IMR-90 (cell line): Measurements from ENCODE around the gene CDHR3. TPM values are rescaled to one million over a fixed set of nuclear protein-coding genes. Genes with fewer than 3 reads are reported as not detected.

ENCODE experiments used
- ATAC-seq: fragments of 200-7000 bp; cut with Tn5 transposase; 2 replicates; pipeline ENCODE4 v1.9.1; 2020; ENCODE audit warnings: low read depth, mild to moderate bottlenecking, moderate library complexity
- BruUV-seq: library from RNA; stranded (reverse); fragments of 400-500 nt; replicated peaks from 2 replicates; lab custom pipeline; 2021; lab: Mats Ljungman, UMichigan
- CTCF ChIA-PET: fragments of 300-600 bp; formaldehyde crosslinking; extraction: SDS; loops from one replicate; lab custom pipeline; 2021; ENCODE audit warnings: antibody characterized with exemption; lab: Yijun Ruan, JAX
- POLR2A ChIA-PET: fragments of 300-600 bp; sonication (Branson Sonifier 250); formaldehyde crosslinking; loops from one replicate; lab custom pipeline; 2022; ENCODE audit warnings: antibody characterized with exemption; ENCODE audit not compliant: unreplicated experiment; lab: Charles Lee
- DNase-seq: peaks from one replicate; pipeline ENCODE4 v3.0.0; 2013
- H2AFZ ChIP-seq: replicated peaks from 2 replicates; pipeline ENCODE3; 2013; ENCODE audit warnings: low read length, mild to moderate bottlenecking; ENCODE audit not compliant: poor library complexity
- H2AK5ac ChIP-seq: 2 replicates; pipeline ENCODE4 v1.6.1; 2013; ENCODE audit warnings: low read depth, low read length, inconsistent platforms
- H2AK9ac ChIP-seq: replicated peaks from 2 replicates; pipeline ENCODE3; 2013; ENCODE audit warnings: mild to moderate bottlenecking, low read depth, low read length, moderate library complexity; ENCODE audit not compliant: poor library complexity
- H2BK120ac ChIP-seq: 2 replicates; pipeline ENCODE4 v1.6.1; 2013; ENCODE audit warnings: low read depth, low read length, inconsistent platforms
- H2BK15ac ChIP-seq: 3 replicates; pipeline ENCODE4 v1.6.1; 2013; ENCODE audit warnings: low read depth, low read length, inconsistent platforms
- H2BK20ac ChIP-seq: 2 replicates; pipeline ENCODE4 v1.6.1; 2013; ENCODE audit warnings: low read depth, mild to moderate bottlenecking, inconsistent platforms, low read length, moderate library complexity
- H2BK5ac ChIP-seq: 2 replicates; pipeline ENCODE4 v1.6.1; 2013; ENCODE audit warnings: mild to moderate bottlenecking, low read depth, low read length, inconsistent platforms; ENCODE audit not compliant: poor library complexity, severe bottlenecking
- H3K14ac ChIP-seq: replicated peaks from 2 replicates; pipeline ENCODE4 v1.6.1; 2013; ENCODE audit warnings: low read depth, low read length, inconsistent platforms
- H3K18ac ChIP-seq: 2 replicates; pipeline ENCODE4 v1.6.1; 2013; ENCODE audit warnings: low read depth, low read length, control low read depth
- H3K23ac ChIP-seq: 2 replicates; pipeline ENCODE4 v1.6.1; 2013; ENCODE audit warnings: low read depth, low read length, inconsistent platforms
- H3K27ac ChIP-seq: 2 replicates; pipeline ENCODE4 v1.5.1; 2013; ENCODE audit warnings: mild to moderate bottlenecking, control low read depth, low read length; ENCODE audit not compliant: insufficient read depth
- H3K27me3 ChIP-seq: 2 replicates; pipeline ENCODE4 v1.6.1; 2013; ENCODE audit warnings: low read length; ENCODE audit not compliant: control insufficient read depth, insufficient read depth
- H3K36me3 ChIP-seq: 2 replicates; pipeline ENCODE4 v1.6.1; 2013; ENCODE audit warnings: low read length, mixed read lengths; ENCODE audit not compliant: control insufficient read depth, insufficient read depth
- H3K4ac ChIP-seq: 2 replicates; pipeline ENCODE4 v1.6.1; 2013; ENCODE audit warnings: low read depth, low read length, inconsistent platforms
- H3K4me1 ChIP-seq: 2 replicates; pipeline ENCODE4 v1.6.1; 2013; ENCODE audit warnings: low read length, mixed read lengths; ENCODE audit not compliant: control insufficient read depth, insufficient read depth
- H3K4me2 ChIP-seq: 2 replicates; pipeline ENCODE4 v1.6.1; 2013; ENCODE audit warnings: low read depth, mild to moderate bottlenecking, control low read depth, low read length, moderate library complexity
- H3K4me3 ChIP-seq: 2 replicates; pipeline ENCODE4 v1.5.1; 2013; ENCODE audit warnings: low read depth, mild to moderate bottlenecking, control low read depth, low read length, moderate library complexity; ENCODE audit not compliant: insufficient read depth
- H3K56ac ChIP-seq: 2 replicates; pipeline ENCODE4 v1.6.1; 2013; ENCODE audit warnings: low read length, inconsistent platforms; ENCODE audit not compliant: insufficient read depth; ENCODE audit errors: extremely low read depth
- H3K79me1 ChIP-seq, 2 experiments: 2 replicates each; pipeline ENCODE4 v1.6.1; 2013; ENCODE audit warnings: low read length in 2 of 2, inconsistent platforms in 1 of 2, low read depth in 1 of 2
- H3K9ac ChIP-seq: 2 replicates; pipeline ENCODE4 v1.6.1; 2013; ENCODE audit warnings: low read depth, low read length, control low read depth
- H3K9me1 ChIP-seq: 2 replicates; pipeline ENCODE4 v1.6.1; 2013; ENCODE audit warnings: low read length, inconsistent platforms; ENCODE audit not compliant: insufficient read depth
- H3K9me3 ChIP-seq: 2 replicates; pipeline ENCODE4 v1.6.1; 2013; ENCODE audit warnings: low read length; ENCODE audit not compliant: control insufficient read depth, insufficient read depth
- H4K20me1 ChIP-seq: 2 replicates; pipeline ENCODE4 v1.6.1; 2013; ENCODE audit warnings: low read length, inconsistent platforms; ENCODE audit not compliant: insufficient read depth
- H4K5ac ChIP-seq: 2 replicates; pipeline ENCODE4 v1.6.1; 2013; ENCODE audit warnings: mild to moderate bottlenecking, low read depth, low read length, control low read depth
- H4K8ac ChIP-seq, 2 experiments: 2 replicates each; pipeline ENCODE4 v1.6.1; 2013; ENCODE audit warnings: low read depth in 2 of 2, low read length in 2 of 2, control low read depth in 1 of 2, inconsistent platforms in 1 of 2
- H4K91ac ChIP-seq: 2 replicates; pipeline ENCODE4 v1.6.1; 2013; ENCODE audit warnings: low read depth, low read length, inconsistent platforms; ENCODE audit not compliant: insufficient read depth
- BHLHE40 ChIP-seq: fragments of 150-350 bp; IDR thresholded peaks from 2 replicates; pipeline ENCODE4 v1.6.1; 2016; ENCODE audit warnings: mild to moderate bottlenecking, low read depth, low read length
- CEBPB ChIP-seq: IDR thresholded peaks from 2 replicates; pipeline ENCODE4 v1.6.1; 2012; ENCODE audit warnings: low read depth, low read length, improper control_type of control experiment
- CTCF ChIP-seq: conservative IDR thresholded peaks from 2 replicates; pipeline ENCODE4 v1.5.1; 2012; ENCODE audit warnings: mild to moderate bottlenecking, low read depth, low read length, improper control_type of control experiment
- FOS ChIP-seq: fragments of 150-350 bp; IDR thresholded peaks from 2 replicates; pipeline ENCODE4 v1.6.1; 2016; ENCODE audit warnings: low read depth, low read length
- MAZ ChIP-seq: IDR thresholded peaks from 2 replicates; pipeline ENCODE4 v1.6.1; 2012; ENCODE audit warnings: low read depth, mild to moderate bottlenecking, low read length, improper control_type of control experiment, moderate library complexity, borderline replicate concordance
- MXI1 ChIP-seq: IDR thresholded peaks from 2 replicates; pipeline ENCODE4 v1.6.1; 2012; ENCODE audit warnings: low read depth, mild to moderate bottlenecking, low read length, moderate library complexity, borderline replicate concordance
- POLR2A ChIP-seq: IDR thresholded peaks from 2 replicates; pipeline ENCODE4 v1.6.1; 2012; ENCODE audit warnings: mild to moderate bottlenecking, low read depth, low read length
- RAD21 ChIP-seq: IDR thresholded peaks from 2 replicates; pipeline ENCODE4 v1.6.1; 2012; ENCODE audit warnings: low read length, improper control_type of control experiment
- RCOR1 ChIP-seq: IDR thresholded peaks from 2 replicates; pipeline ENCODE4 v1.6.1; 2012; ENCODE audit warnings: mild to moderate bottlenecking, low read length, improper control_type of control experiment; ENCODE audit not compliant: insufficient replicate concordance
- RFX5 ChIP-seq: IDR thresholded peaks from 2 replicates; pipeline ENCODE4 v1.8.0; 2012; ENCODE audit warnings: low read depth, mild to moderate bottlenecking, low read length, moderate library complexity
- SMC3 ChIP-seq: fragments of 150-350 bp; IDR thresholded peaks from 2 replicates; pipeline ENCODE4 v1.6.1; 2016; ENCODE audit warnings: low read depth, mild to moderate bottlenecking, antibody characterized with exemption, low read length, moderate library complexity
- WGBS, 2 experiments: methylation state at CpG; one replicate each; pipeline versions ENCODE4 v1.1.5 to v1.1.7; 2013; ENCODE audit warnings: missing lambda C conversion rate in 2 of 2; ENCODE audit not compliant: insufficient read length in 1 of 2; ENCODE audit errors: extremely low coverage in 2 of 2; 5-methylcytosine and 5-hydroxymethylcytosine counted together
- dilution Hi-C: fragments of 300-500 bp; cut with HindIII; formaldehyde crosslinking; loops from one replicate; pipeline ENCODE4 v1.14.3; 2018; ENCODE audit warnings: low sequenced_read_pairs; ENCODE audit not compliant: unreplicated experiment
- in situ Hi-C: fragments of 300-500 bp; cut with MboI; formaldehyde crosslinking; loops from 3 replicates; pipeline ENCODE4 v1.14.3; 2019; ENCODE audit warnings: low sequenced_read_pairs, inconsistent platforms, mixed read lengths
- intact Hi-C: fragments of 100-400 bp; cut with micrococcal nuclease; formaldehyde crosslinking; loops from 2 replicates; pipeline ENCODE4 v1.10.0; 2022
- polyA plus RNA-seq, 3 experiments: library from polyadenylated mRNA; depleted of rRNA; stranded (reverse); fragments of >200 nt; gene quantifications; 2 replicates each; pipeline ENCODE4 v1.2.3, GENCODE V29; 2012; ENCODE audit warnings: low replicate concordance in 1 of 3
- total RNA-seq: library from RNA; depleted of rRNA; stranded (reverse); fragments of >200 nt; gene quantifications from 2 replicates; pipeline ENCODE4 v1.2.3, GENCODE V29; 2012
- TF ChIP-seq, protein P1 (sequence below): fragments of 150-350 bp; IDR thresholded peaks from 2 replicates; pipeline ENCODE4 v1.6.1; 2017; ENCODE audit warnings: mild to moderate bottlenecking, antibody characterized with exemption, low read length, low read depth
- TF ChIP-seq, protein P2 (sequence below): fragments of 150-350 bp; IDR thresholded peaks from 2 replicates; pipeline ENCODE4 v1.6.1; 2016; ENCODE audit warnings: low read depth, mild to moderate bottlenecking, low read length, moderate library complexity, borderline replicate concordance

Gene CDHR3
- total and polyA plus RNA-seq, 2 of the 4 experiments (the other 2 are of a cell fraction): 0.96 to 1.6 TPM

DNA sequence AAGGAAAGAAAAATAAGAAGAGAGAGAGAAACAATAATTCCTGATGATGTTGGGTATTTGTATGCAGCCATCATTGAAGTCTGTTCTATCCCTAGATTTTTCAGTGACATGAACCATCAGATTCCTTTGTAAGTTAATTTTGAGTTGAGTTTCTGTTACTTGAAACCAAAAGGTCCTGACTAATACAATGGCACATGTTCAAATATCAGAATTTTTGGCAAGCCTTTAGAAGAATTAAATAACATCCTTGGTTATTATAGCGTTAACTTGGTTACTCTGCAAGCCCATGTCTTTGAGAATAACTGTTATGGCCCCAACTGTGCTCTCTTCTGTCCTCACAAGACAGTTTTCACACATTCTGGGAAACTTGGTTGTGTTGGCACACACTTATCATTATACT is 82.5 kb downstream of the CDHR3 start:
- Histone ChIP-seq H3K9me1 (peaks cover 9% of the 10 kb centered on the region; the same call in 1 of the 2 replicates), H3K36me3 (no peaks in the 10 kb centered on the region), H2BK5ac (no peak overlapping the region), H4K8ac (no peak overlapping the region), H3K79me1 (no peaks in the 10 kb centered on the region), H3K4me2 (no peak overlapping the region), H2BK15ac (no peak overlapping the region), H2BK120ac (no peak overlapping the region), H3K9me3 (no peaks in the 10 kb centered on the region), H3K56ac (no peak overlapping the region), H3K4ac (no peak overlapping the region), H3K4me1 (peaks cover 23% of the 10 kb centered on the region), H3K14ac (no peak overlapping the region), H4K5ac (no peak overlapping the region), H2AK9ac (no peak overlapping the region), H3K23ac (no peak overlapping the region), H2AFZ (no peak overlapping the region), H3K27ac (no peak overlapping the region), H3K9ac (no peak overlapping the region), H4K91ac (no peak overlapping the region), H2AK5ac (no peak overlapping the region), H3K18ac (no peak overlapping the region), H4K20me1 (no peaks in the 10 kb centered on the region), H3K4me3 (no peak overlapping the region), H2BK20ac (no peak overlapping the region), H3K27me3 (peaks cover 20% of the 10 kb centered on the region)
- dilution Hi-C loops (no loop called here), in situ Hi-C loops (no loop called here), intact Hi-C loops (loop anchor here (10.0 kb wide), 2 partner anchors 461 to 901 kb away; partner anchors contain the start of gene EFCAB10)
- no TSS peak for BruUV-seq
- CTCF ChIA-PET: no interaction called here
- TF ChIP-seq MAZ (no peak), POLR2A (no peak), CTCF (no peak), SMC3 (no peak), RCOR1 (no peak), MXI1 (no peak), BHLHE40 (no peak), RAD21 (no peak), CEBPB (no peak), FOS (no peak), RFX5 (no peak)
- TF ChIP-seq, protein P1, sequence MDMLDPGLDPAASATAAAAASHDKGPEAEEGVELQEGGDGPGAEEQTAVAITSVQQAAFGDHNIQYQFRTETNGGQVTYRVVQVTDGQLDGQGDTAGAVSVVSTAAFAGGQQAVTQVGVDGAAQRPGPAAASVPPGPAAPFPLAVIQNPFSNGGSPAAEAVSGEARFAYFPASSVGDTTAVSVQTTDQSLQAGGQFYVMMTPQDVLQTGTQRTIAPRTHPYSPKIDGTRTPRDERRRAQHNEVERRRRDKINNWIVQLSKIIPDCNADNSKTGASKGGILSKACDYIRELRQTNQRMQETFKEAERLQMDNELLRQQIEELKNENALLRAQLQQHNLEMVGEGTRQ: no peak
- TF ChIP-seq, protein P2, sequence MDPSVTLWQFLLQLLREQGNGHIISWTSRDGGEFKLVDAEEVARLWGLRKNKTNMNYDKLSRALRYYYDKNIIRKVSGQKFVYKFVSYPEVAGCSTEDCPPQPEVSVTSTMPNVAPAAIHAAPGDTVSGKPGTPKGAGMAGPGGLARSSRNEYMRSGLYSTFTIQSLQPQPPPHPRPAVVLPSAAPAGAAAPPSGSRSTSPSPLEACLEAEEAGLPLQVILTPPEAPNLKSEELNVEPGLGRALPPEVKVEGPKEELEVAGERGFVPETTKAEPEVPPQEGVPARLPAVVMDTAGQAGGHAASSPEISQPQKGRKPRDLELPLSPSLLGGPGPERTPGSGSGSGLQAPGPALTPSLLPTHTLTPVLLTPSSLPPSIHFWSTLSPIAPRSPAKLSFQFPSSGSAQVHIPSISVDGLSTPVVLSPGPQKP: no peak
- ATAC-seq (no peak), DNase-seq (peak; percentile 59)
- POLR2A ChIA-PET: no interaction called here
- no CpG with 5 or more reads among the region's 1 CpG for WGBS, 2 experiments
